ENCODE data around the gene TNRC6A.
A peak's percentile ranks its signal among the peaks of the same experiment; 100 is the strongest.

Gene TNRC6A

DNA sequence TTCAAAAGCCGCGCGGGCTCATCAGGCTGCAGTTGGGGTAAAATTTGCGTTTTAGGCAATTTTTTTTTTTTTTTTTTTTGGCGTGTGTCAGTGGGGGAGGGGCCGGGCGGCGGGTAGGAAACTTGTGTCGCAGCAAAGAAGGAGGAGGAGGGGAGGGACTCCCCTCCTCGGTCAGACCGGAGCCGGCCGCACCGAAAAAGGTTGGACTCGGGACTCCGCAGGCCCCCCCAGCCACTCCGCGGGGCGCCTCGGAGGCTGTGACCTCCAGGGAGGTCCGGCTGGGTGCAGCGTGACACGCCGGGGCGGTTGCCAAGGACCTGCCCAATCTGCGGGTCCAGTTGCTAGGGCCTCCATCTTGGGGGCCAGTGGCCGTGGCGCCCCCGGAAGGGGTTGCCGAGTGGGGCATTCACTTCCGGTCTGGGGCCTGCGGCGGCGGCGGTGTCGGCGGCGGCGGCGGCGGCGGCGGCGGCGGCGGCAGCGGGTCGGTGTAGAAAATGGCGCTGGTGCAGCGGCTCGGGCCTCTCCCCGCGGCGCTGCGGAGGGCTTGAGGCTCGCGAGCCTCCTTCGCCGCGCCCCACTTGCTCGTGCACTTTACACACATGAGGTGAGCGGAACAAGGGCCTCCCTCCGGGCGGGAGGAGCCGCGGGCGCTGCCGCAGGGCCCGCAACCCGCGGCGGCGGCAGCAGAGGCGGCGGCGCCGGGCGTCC lies at the start of gene TNRC6A:
Gene TNRC6A (plus strand): TSS at position 409 of the 708 bp plus-strand sequence. CDS start 191 bp downstream, at position 600.
- peak within 1 kb of the TSS; percentile 94 for H3K4me3 ChIP-seq (ENCODE audit: low read length)
- H3K9me3 ChIP-seq (ENCODE audit: control insufficient read depth, low read length), result no peaks in the 10 kb centered on the region
- H3K4me1 ChIP-seq (ENCODE audit: control insufficient read depth, insufficient read depth, low read length), result peaks cover 39% of the 10 kb centered on the region
- peaks cover 12% of the 10 kb centered on the region for H3K36me3 ChIP-seq (ENCODE audit: control insufficient read depth, insufficient read depth, low read length, severe bottlenecking)
- peak; percentile 96 for DNase-seq (ENCODE audit: low read depth)
- peak within 1 kb of the TSS; percentile 98 for H3K9ac ChIP-seq (ENCODE audit: low read length)
- no peaks in the 10 kb centered on the region for H3K27me3 ChIP-seq (replicated peaks; ENCODE audit: control insufficient read depth, insufficient read depth, low read length)

DNA sequence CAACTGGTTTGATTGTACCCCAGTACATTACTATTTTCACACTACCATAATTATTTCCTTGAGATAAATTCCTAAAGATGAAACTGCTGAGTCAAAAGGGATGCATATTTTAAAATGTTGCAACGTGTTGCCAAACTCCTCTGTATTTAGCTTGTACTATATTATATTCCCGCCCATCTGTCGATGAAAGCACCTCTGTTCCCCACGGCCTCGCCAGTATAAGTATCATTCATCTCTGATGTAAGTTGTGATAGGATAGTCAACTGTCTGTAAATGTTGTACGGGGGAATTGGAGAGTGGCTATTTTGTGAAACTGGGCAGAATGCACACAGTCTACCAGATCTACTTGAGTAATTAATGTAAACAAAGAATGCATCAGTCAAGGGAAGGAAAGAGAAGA lies 47.7 kb upstream of the TNRC6A start:
- Histone ChIP-seq H3K4me3 (ENCODE audit: low read length) (no peak overlapping the region), H3K9me3 (ENCODE audit: control insufficient read depth, low read length) (no peaks in the 10 kb centered on the region), H3K4me1 (ENCODE audit: control insufficient read depth, insufficient read depth, low read length) (peaks cover 18% of the 10 kb centered on the region), H3K9ac (ENCODE audit: low read length) (no peak overlapping the region), H3K36me3 (ENCODE audit: control insufficient read depth, insufficient read depth, low read length, severe bottlenecking) (no peaks in the 10 kb centered on the region), H3K27me3 (replicated peaks; ENCODE audit: control insufficient read depth, insufficient read depth, low read length) (no peaks in the 10 kb centered on the region)
- peak; percentile 68 for DNase-seq (ENCODE audit: low read depth)

DNA sequence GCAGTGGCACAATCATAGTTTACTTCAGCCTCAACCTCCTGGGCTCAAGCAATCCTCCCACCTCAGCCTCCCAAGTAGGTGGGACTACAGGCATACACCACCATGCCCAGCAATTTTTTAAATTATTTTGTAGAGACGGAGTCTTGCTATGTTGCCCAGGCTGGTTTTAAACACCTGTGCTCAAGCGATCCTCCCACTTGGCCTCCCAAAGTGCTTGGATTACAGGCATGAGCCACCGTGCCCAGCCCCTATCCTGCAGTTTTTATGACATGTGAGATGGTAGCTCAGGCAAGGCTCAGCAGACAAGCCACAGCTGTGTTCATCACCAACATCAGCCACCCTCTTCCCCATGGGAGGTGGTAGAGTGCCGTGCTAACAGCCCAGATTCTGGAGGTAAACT lies 46.2 kb upstream of the TNRC6A start:
- Histone ChIP-seq H3K9me3 (ENCODE audit: control insufficient read depth, low read length) (no peaks in the 10 kb centered on the region), H3K27me3 (replicated peaks; ENCODE audit: control insufficient read depth, insufficient read depth, low read length) (no peaks in the 10 kb centered on the region), H3K36me3 (ENCODE audit: control insufficient read depth, insufficient read depth, low read length, severe bottlenecking) (no peaks in the 10 kb centered on the region), H3K4me1 (ENCODE audit: control insufficient read depth, insufficient read depth, low read length) (peaks cover 18% of the 10 kb centered on the region), H3K4me3 (ENCODE audit: low read length) (no peak overlapping the region), H3K9ac (ENCODE audit: low read length) (no peak overlapping the region)
- DNase-seq (ENCODE audit: low read depth), result no peak

DNA sequence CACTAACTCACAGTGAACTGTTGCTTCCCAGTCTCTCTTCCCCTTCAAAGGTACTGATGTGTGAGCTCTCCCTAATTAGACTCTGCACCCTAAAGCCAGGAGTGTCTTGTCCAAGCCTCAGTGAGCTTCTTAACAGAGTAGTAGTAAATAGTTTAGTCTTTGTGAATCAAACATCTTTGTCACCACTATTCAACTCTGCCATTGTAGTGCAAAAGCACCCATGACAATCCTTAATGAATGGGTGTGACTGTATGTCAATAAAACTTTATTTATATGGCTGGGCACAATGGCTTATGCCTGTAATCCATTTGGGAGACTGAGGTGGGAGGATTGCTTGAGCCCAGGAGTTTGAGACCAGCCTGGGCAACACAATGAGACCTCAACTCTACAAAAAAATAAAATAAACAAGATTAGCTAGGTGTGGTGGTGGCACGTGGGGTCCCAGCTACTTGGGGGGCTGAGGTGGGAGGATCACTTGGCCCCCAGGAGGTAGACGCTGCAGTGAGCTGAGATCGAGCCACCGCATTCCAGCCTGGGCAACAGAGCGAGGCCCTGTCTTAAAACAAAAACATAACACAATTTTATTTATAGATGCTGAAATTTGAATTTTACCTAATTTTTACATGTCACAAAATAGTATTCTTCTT lies 45.5 kb upstream of the TNRC6A start:
- Histone ChIP-seq H3K4me1 (ENCODE audit: control insufficient read depth, insufficient read depth, low read length) (peaks cover 18% of the 10 kb centered on the region), H3K27me3 (replicated peaks; ENCODE audit: control insufficient read depth, insufficient read depth, low read length) (no peaks in the 10 kb centered on the region), H3K36me3 (ENCODE audit: control insufficient read depth, insufficient read depth, low read length, severe bottlenecking) (no peaks in the 10 kb centered on the region), H3K9me3 (ENCODE audit: control insufficient read depth, low read length) (no peaks in the 10 kb centered on the region), H3K9ac (ENCODE audit: low read length) (no peak overlapping the region), H3K4me3 (ENCODE audit: low read length) (no peak overlapping the region)
- DNase-seq (ENCODE audit: low read depth), result no peak

DNA sequence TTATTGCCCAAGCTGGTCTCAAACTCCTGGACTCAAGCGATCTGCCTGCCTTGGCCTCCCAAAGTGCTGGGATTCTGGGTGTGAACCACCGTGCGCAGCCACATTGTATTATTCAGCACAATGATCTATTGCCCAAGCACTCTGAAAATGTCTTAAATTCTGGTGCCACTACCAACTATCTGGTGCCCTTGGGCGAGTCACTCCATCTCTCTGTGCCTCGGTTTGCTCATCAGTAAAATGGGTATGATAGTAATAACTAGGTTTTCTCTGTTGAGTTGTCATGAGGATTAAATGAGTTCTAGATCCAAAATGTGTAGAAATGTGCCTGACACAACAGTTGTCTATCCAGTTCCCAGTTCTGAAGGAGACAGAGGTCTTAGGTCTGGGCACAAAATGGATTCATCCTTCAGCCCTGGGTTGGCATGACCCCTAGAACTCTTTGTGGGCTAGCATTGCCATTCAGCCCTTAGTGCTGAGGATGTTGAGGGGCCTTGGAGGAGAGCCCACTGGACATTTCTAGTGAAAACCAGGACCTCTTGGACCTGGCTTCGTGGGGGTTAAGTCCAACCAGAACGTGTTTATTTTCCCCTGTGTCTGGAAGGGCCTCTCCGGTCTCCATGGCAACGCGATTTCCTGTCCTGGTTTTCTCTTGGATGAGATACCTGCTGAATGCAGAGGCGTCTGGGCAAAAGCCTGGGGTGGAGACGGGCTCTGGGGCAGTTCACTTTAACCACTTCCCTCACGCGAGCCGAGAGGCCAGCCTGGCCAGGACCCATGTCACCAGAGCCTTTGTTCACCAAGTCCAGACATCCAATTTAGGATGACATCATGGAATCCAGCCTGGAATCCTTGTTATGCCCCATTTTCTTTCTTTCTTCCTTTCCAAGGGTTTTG lies 43.7 kb upstream of the TNRC6A start:
- DNase-seq (ENCODE audit: low read depth), result peak; percentile 73

DNA sequence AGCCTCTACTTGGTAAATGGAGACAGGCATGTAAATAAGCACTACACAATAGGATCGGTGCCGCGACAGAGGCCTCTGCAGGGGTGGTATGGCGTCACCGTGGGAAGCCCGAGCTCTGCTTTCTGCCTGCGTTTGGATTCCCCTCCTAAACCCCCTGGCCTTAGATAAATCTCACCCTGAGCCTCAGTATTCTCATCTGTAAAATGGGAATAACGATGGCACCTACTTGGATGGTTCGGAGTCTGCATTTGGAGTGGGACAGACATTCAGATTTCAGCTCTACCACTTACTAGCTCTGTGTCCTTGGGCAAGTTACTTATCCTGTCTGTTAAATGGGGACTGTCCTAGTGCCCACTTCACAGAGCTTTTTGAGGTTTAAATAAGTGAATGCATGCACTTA lies 42.8 kb upstream of the TNRC6A start:
- no peaks in the 10 kb centered on the region for H3K36me3 ChIP-seq (ENCODE audit: control insufficient read depth, insufficient read depth, low read length, severe bottlenecking)
- no peak overlapping the region for H3K9ac ChIP-seq (ENCODE audit: low read length)
- no peak overlapping the region for H3K4me3 ChIP-seq (ENCODE audit: low read length)
- DNase-seq (ENCODE audit: low read depth), result no peak
- H3K9me3 ChIP-seq (ENCODE audit: control insufficient read depth, low read length), result no peaks in the 10 kb centered on the region
- peaks cover 14% of the 10 kb centered on the region for H3K4me1 ChIP-seq (ENCODE audit: control insufficient read depth, insufficient read depth, low read length)
- no peaks in the 10 kb centered on the region for H3K27me3 ChIP-seq (replicated peaks; ENCODE audit: control insufficient read depth, insufficient read depth, low read length)

More for the DNA sequence above, 43.7 kb upstream of the TNRC6A start:
- Histone ChIP-seq H3K4me3 (ENCODE audit: low read length) (peak overlapping the region; percentile 29), H3K9ac (ENCODE audit: low read length) (peak overlapping the region; percentile 23), H3K4me1 (ENCODE audit: control insufficient read depth, insufficient read depth, low read length) (peaks cover 18% of the 10 kb centered on the region), H3K27me3 (replicated peaks; ENCODE audit: control insufficient read depth, insufficient read depth, low read length) (no peaks in the 10 kb centered on the region), H3K9me3 (ENCODE audit: control insufficient read depth, low read length) (no peaks in the 10 kb centered on the region), H3K36me3 (ENCODE audit: control insufficient read depth, insufficient read depth, low read length, severe bottlenecking) (no peaks in the 10 kb centered on the region)

DNA sequence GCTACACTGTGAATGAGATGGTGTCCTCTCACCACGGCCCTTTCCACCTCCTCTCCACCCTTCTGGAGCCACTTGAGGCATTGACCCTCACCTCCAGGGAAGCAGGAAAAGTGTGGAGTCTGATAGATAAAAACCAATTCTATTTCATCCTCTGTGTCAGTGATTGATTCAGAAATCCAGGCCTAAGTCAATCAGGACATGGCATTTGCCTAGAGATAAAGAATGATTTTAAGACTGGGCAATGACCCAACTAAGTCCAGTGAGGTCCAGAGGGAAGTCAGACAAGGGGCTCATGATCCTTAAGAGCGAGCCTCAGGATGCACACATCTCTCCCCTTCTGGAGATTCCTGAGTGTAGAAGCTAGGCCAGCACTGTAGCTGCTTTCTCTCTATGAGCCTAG lies 41.1 kb upstream of the TNRC6A start:
- Histone ChIP-seq H3K9ac (ENCODE audit: low read length) (no peak overlapping the region), H3K9me3 (ENCODE audit: control insufficient read depth, low read length) (no peaks in the 10 kb centered on the region), H3K36me3 (ENCODE audit: control insufficient read depth, insufficient read depth, low read length, severe bottlenecking) (no peaks in the 10 kb centered on the region), H3K4me1 (ENCODE audit: control insufficient read depth, insufficient read depth, low read length) (peaks cover 11% of the 10 kb centered on the region), H3K4me3 (ENCODE audit: low read length) (no peak overlapping the region), H3K27me3 (replicated peaks; ENCODE audit: control insufficient read depth, insufficient read depth, low read length) (no peaks in the 10 kb centered on the region)
- no peak for DNase-seq (ENCODE audit: low read depth)

DNA sequence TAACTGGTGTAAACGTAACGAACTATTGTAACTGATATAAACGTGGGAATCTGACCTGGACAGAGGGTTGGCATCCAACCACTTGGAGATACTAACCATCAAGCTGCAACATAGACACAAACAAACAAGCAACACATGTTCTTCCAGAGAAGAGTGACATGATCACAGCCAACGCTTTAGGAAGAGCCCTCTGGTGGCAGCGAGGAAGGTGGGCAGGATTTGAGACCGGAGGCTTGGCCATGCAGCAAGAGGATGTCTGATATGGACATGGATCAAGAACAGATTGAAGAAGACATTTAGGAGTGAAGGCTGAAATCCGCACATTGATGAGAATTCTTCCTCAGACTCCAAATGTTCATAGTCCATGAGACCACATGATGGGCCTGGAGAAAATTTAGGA lies 40.3 kb upstream of the TNRC6A start:
- Histone ChIP-seq H3K36me3 (ENCODE audit: control insufficient read depth, insufficient read depth, low read length, severe bottlenecking) (no peaks in the 10 kb centered on the region), H3K4me1 (ENCODE audit: control insufficient read depth, insufficient read depth, low read length) (peaks cover 11% of the 10 kb centered on the region), H3K9me3 (ENCODE audit: control insufficient read depth, low read length) (no peaks in the 10 kb centered on the region), H3K4me3 (ENCODE audit: low read length) (no peak overlapping the region), H3K9ac (ENCODE audit: low read length) (no peak overlapping the region), H3K27me3 (replicated peaks; ENCODE audit: control insufficient read depth, insufficient read depth, low read length) (no peaks in the 10 kb centered on the region)
- peak; percentile 75 for DNase-seq (ENCODE audit: low read depth)

DNA sequence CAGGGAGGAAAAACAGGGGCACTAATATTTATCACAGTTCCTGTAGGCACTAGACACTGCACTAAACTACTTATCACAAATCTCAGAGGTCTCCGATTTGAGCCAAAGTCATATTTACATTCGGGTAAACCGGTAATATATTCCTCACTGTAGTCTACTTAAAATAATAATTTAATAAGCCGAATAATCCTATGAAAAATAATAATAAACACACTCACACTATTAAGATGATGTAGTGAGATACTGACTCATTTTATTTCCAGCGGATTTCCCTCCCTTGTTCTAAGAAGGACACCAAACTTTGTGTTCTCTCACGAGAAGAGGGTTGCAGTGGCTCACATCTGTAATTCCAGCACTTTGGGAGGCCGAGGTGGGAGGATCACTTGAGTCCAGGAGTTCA lies 36.6 kb upstream of the TNRC6A start:
- Histone ChIP-seq H3K4me1 (ENCODE audit: control insufficient read depth, insufficient read depth, low read length) (peaks cover 4% of the 10 kb centered on the region), H3K36me3 (ENCODE audit: control insufficient read depth, insufficient read depth, low read length, severe bottlenecking) (no peaks in the 10 kb centered on the region), H3K27me3 (replicated peaks; ENCODE audit: control insufficient read depth, insufficient read depth, low read length) (no peaks in the 10 kb centered on the region), H3K9ac (ENCODE audit: low read length) (no peak overlapping the region), H3K4me3 (ENCODE audit: low read length) (no peak overlapping the region), H3K9me3 (ENCODE audit: control insufficient read depth, low read length) (peaks cover 3% of the 10 kb centered on the region)
- DNase-seq (ENCODE audit: low read depth), result no peak

DNA sequence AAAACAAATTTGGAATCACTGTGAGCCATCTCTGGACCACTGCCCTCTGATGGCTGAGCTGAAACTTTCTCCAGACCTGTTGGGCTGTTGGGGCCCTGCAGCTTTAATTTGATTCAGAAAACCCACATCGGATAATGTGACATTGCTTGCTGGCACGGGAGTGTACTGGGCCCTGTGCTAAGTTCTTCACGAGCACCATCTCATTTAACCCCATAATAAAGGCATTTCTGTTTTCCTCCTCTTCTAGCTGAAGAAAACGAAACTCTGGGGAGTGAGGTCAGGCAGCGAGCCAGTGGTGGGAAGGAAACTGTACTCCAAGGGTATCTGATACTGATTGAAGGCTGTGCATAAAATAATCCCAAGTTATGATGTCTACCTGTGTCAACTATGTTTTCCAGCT lies 34.5 kb upstream of the TNRC6A start:
- no peaks in the 10 kb centered on the region for H3K36me3 ChIP-seq (ENCODE audit: control insufficient read depth, insufficient read depth, low read length, severe bottlenecking)
- H3K4me1 ChIP-seq (ENCODE audit: control insufficient read depth, insufficient read depth, low read length), result peaks cover 7% of the 10 kb centered on the region
- H3K9ac ChIP-seq (ENCODE audit: low read length), result no peak overlapping the region
- H3K27me3 ChIP-seq (replicated peaks; ENCODE audit: control insufficient read depth, insufficient read depth, low read length), result no peaks in the 10 kb centered on the region
- DNase-seq (ENCODE audit: low read depth), result no peak
- no peak overlapping the region for H3K4me3 ChIP-seq (ENCODE audit: low read length)
- H3K9me3 ChIP-seq (ENCODE audit: control insufficient read depth, low read length), result peaks cover 3% of the 10 kb centered on the region

DNA sequence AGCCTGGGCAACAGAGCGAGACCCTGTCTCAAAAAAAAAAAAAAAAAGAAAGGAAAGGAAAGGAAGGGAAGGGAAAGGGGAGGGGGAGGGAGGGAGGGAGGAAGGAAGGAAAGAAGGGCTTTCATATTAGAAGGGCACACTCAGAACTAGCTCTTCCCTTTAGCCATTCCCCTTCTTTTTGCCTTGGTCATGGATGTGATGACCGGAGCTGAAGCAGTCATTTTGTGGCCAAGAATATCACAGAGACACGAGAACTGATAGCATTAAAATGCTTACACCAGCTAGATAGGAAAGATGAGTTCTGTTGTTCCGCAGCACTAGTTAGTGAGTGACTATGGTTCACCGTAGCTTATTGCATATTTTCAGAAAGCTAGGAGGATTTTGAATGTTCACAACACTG lies 32.8 kb upstream of the TNRC6A start:
- Histone ChIP-seq H3K9ac (ENCODE audit: low read length) (no peak overlapping the region), H3K9me3 (ENCODE audit: control insufficient read depth, low read length) (peaks cover 3% of the 10 kb centered on the region), H3K4me1 (ENCODE audit: control insufficient read depth, insufficient read depth, low read length) (peaks cover 19% of the 10 kb centered on the region), H3K36me3 (ENCODE audit: control insufficient read depth, insufficient read depth, low read length, severe bottlenecking) (no peaks in the 10 kb centered on the region), H3K27me3 (replicated peaks; ENCODE audit: control insufficient read depth, insufficient read depth, low read length) (no peaks in the 10 kb centered on the region), H3K4me3 (ENCODE audit: low read length) (no peak overlapping the region)
- no peak for DNase-seq (ENCODE audit: low read depth)
